Uterus (tissue), 2 donors: ENCODE data around the gene MIPEP.

Experiments
- POLR2A ChIP-seq, 2 donors: fragments of 450-650 bp; IDR thresholded peaks; one replicate each; pipeline ENCODE4 v1.6.1; 2016; ENCODE audit warnings: antibody characterized with exemption in 2 of 2, mild to moderate bottlenecking in 1 of 2, moderate library complexity in 1 of 2
- TF ChIP-seq, protein P1 (sequence below), 4 experiments: fragments of 200-600 bp in 2 of 4; fragments of 450-650 bp in 2 of 4; sonication (generic) in 2 of 4; IDR thresholded peaks; one replicate each; pipeline ENCODE4 v1.5.1; 2016 to 2019; ENCODE audit warnings: antibody characterized with exemption in 4 of 4, mild to moderate bottlenecking in 2 of 4, moderate library complexity in 1 of 4

- TF ChIP-seq, protein P1, sequence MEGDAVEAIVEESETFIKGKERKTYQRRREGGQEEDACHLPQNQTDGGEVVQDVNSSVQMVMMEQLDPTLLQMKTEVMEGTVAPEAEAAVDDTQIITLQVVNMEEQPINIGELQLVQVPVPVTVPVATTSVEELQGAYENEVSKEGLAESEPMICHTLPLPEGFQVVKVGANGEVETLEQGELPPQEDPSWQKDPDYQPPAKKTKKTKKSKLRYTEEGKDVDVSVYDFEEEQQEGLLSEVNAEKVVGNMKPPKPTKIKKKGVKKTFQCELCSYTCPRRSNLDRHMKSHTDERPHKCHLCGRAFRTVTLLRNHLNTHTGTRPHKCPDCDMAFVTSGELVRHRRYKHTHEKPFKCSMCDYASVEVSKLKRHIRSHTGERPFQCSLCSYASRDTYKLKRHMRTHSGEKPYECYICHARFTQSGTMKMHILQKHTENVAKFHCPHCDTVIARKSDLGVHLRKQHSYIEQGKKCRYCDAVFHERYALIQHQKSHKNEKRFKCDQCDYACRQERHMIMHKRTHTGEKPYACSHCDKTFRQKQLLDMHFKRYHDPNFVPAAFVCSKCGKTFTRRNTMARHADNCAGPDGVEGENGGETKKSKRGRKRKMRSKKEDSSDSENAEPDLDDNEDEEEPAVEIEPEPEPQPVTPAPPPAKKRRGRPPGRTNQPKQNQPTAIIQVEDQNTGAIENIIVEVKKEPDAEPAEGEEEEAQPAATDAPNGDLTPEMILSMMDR (IDR thresholded peaks at IDR 0.05) = no peak
- TF ChIP-seq POLR2A (IDR thresholded peaks at IDR 0.05) = no peak
These were observed 89.3 kb downstream of the MIPEP start for GRCh38 chr13:23799945-23800344.
